Measurements from ENCODE around the gene RPL13A.

GRCh38 chr19:49497789-49498103, 10.3 kb downstream of the RPL13A start:
- TF ChIP-seq POLR2A (IDR thresholded peaks at IDR 0.05): no peak
- TF ChIP-seq CTCF (IDR thresholded peaks at IDR 0.05): no peak

Data from lower leg skin (tissue), 3 donors.